Measurements from ENCODE around the gene DPP6. TPM values are rescaled to one million over a fixed set of nuclear protein-coding genes. Genes with fewer than 3 reads are reported as not detected.

Gene DPP6
- total RNA-seq, 1 experiment from 2014 or later = not detected

DNA sequence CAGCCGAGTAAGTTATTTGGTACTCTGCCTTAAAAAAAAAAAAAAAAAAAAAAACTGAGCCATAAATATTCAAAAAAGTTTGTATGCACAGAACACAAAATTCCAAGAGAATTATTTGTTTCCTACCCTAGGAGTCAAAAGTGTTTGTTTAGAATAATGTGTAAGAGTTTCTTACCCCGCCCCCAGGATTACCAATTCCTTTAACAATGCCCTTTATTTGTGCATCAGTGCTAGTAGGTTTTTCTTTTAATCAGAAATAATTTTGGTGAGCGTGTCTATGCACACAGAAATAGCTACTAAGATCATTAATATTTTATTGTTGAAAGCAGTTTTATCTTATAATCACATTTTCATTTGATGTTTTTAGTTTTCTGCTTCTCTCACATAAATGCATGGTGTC, 374.6 kb downstream of the DPP6 start:
- CTCF ChIA-PET = no interaction called here
- POLR2A ChIA-PET (ENCODE audit: unreplicated experiment) = no interaction called here
- no TSS peak for BruUV-seq (replicated peaks)
- H3F3A ChIP-seq (ENCODE audit: low read length, unreplicated experiment) = no peaks in the 10 kb centered on the region
- no peaks in the 10 kb centered on the region for H3K9me2 ChIP-seq (replicated peaks; ENCODE audit: low read length)
- no peaks in the 10 kb centered on the region for H4K20me1 ChIP-seq (ENCODE audit: low read length)
- no peaks in the 10 kb centered on the region for H3K36me3 ChIP-seq (ENCODE audit: low read depth, low read length)
- ATAC-seq (no peak), DNase-seq (no peak)
- intact Hi-C loops (cut with micrococcal nuclease) = no loop called here
- no peak overlapping the region for H3K4me2 ChIP-seq (ENCODE audit: low read length)
- H3K27ac ChIP-seq (ENCODE audit: low read length) = no peak overlapping the region
- H3K9me3 ChIP-seq (ENCODE audit: low read length) = no peaks in the 10 kb centered on the region
- no peaks in the 10 kb centered on the region for H3K4me1 ChIP-seq (ENCODE audit: insufficient read depth, low read length)
- H3K27me3 ChIP-seq (ENCODE audit: low read length) = no peaks in the 10 kb centered on the region
- no peak overlapping the region for H3K4me3 ChIP-seq (ENCODE audit: low read length)
- H2AFZ ChIP-seq (ENCODE audit: low read length) = no peak overlapping the region
- no peaks in the 10 kb centered on the region for H3K79me2 ChIP-seq (ENCODE audit: low read length)
- no peak overlapping the region for H3K9ac ChIP-seq (ENCODE audit: low read length)
- TF ChIP-seq EZH2 (IDR thresholded peaks at IDR 0.05; ENCODE audit: low read length, unreplicated experiment) = no peak

DNA sequence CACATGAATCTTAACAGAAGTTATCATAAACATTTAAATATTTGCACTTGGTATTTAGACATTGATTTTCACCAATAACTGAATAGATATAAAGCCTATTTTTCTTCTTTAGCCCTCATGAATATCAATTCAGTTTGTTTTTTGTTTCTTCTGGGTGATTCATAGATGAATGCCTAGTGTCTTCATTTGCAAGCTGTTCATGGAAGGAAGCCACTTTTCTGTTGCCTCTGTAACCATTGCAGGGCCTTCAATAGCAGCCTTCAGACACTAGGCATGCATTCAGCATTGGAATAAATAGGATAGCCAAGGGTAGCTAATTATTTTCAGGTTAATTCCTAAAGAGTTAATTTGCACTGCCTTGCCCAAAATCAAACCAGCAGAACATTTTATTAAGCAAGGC, 375.3 kb downstream of the DPP6 start:
- Histone ChIP-seq H3K27ac (ENCODE audit: low read length) (no peak overlapping the region), H3K79me2 (ENCODE audit: low read length) (no peaks in the 10 kb centered on the region), H3F3A (ENCODE audit: low read length, unreplicated experiment) (no peaks in the 10 kb centered on the region), H3K9me2 (replicated peaks; ENCODE audit: low read length) (no peaks in the 10 kb centered on the region), H2AFZ (ENCODE audit: low read length) (no peak overlapping the region), H3K4me1 (ENCODE audit: insufficient read depth, low read length) (no peaks in the 10 kb centered on the region), H3K27me3 (ENCODE audit: low read length) (no peaks in the 10 kb centered on the region), H4K20me1 (ENCODE audit: low read length) (no peaks in the 10 kb centered on the region), H3K9me3 (ENCODE audit: low read length) (no peaks in the 10 kb centered on the region), H3K4me3 (ENCODE audit: low read length) (no peak overlapping the region), H3K36me3 (ENCODE audit: low read depth, low read length) (no peaks in the 10 kb centered on the region), H3K9ac (ENCODE audit: low read length) (no peak overlapping the region), H3K4me2 (ENCODE audit: low read length) (no peak overlapping the region)
- DNase-seq (no peak), ATAC-seq (no peak)
- ChIA-PET CTCF (no interaction called here), POLR2A (ENCODE audit: unreplicated experiment) (no interaction called here)
- BruUV-seq (replicated peaks) = no TSS peak
- TF ChIP-seq EZH2 (IDR thresholded peaks at IDR 0.05; ENCODE audit: low read length, unreplicated experiment) = no peak
- no peak for TF ChIP-seq EZH2phosphoT487 (IDR thresholded peaks at IDR 0.05; ENCODE audit: borderline replicate concordance, low read length)
- TF ChIP-seq, protein P1, sequence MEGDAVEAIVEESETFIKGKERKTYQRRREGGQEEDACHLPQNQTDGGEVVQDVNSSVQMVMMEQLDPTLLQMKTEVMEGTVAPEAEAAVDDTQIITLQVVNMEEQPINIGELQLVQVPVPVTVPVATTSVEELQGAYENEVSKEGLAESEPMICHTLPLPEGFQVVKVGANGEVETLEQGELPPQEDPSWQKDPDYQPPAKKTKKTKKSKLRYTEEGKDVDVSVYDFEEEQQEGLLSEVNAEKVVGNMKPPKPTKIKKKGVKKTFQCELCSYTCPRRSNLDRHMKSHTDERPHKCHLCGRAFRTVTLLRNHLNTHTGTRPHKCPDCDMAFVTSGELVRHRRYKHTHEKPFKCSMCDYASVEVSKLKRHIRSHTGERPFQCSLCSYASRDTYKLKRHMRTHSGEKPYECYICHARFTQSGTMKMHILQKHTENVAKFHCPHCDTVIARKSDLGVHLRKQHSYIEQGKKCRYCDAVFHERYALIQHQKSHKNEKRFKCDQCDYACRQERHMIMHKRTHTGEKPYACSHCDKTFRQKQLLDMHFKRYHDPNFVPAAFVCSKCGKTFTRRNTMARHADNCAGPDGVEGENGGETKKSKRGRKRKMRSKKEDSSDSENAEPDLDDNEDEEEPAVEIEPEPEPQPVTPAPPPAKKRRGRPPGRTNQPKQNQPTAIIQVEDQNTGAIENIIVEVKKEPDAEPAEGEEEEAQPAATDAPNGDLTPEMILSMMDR (conservative IDR thresholded peaks at IDR 0.05; ENCODE audit: low read depth, low read length) = no peak
- intact Hi-C loops (cut with micrococcal nuclease) = no loop called here

DNA sequence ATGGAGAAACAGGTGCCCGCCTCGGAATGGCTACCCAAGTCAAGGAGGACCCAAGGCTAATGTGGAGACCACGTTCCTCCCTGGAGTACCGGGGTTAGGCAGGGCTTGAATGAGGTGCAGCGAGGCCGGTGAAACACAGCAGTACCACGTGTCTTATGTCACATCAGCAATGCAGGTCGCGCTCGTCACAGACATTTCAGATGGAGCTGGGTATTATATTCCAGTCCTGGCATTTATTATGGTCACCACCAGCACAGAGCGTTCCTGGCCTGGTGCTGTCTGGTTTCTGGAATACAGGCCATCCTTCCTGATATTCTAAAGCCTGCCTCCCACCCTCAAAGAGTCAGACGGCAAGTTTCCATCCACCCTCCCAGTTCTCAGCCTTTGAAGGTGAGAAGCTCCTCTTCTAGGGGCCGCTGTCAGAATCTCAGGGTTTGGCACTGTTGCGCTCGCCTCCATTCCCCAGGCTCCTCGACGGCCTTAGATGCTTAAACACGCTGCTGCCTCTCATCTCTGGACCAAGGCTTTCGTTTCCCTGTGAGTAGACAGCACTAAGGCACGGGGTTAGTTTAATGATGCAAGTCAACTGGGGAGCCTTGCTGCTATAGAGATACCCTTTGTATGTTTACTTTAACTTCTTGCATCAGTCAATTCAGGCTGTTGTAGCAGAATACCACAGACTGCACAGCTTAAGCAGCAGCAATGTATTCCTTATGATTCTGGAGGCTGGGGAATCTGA, 377.6 kb downstream of the DPP6 start:
- Histone ChIP-seq H3K9me3 (ENCODE audit: low read length) (no peaks in the 10 kb centered on the region), H4K20me1 (ENCODE audit: low read length) (no peaks in the 10 kb centered on the region), H3K9ac (ENCODE audit: low read length) (no peak overlapping the region), H3K79me2 (ENCODE audit: low read length) (no peaks in the 10 kb centered on the region), H3K4me1 (ENCODE audit: insufficient read depth, low read length) (no peaks in the 10 kb centered on the region), H3K9me2 (replicated peaks; ENCODE audit: low read length) (no peaks in the 10 kb centered on the region), H3K4me2 (ENCODE audit: low read length) (no peak overlapping the region), H3K27me3 (ENCODE audit: low read length) (no peaks in the 10 kb centered on the region), H3K36me3 (ENCODE audit: low read depth, low read length) (no peaks in the 10 kb centered on the region), H3K27ac (ENCODE audit: low read length) (no peak overlapping the region), H3F3A (ENCODE audit: low read length, unreplicated experiment) (no peaks in the 10 kb centered on the region), H3K4me3 (ENCODE audit: low read length) (no peak overlapping the region), H2AFZ (ENCODE audit: low read length) (no peak overlapping the region)
- no peak for TF ChIP-seq EZH2phosphoT487 (IDR thresholded peaks at IDR 0.05; ENCODE audit: borderline replicate concordance, low read length)
- TF ChIP-seq, protein P1 (conservative IDR thresholded peaks at IDR 0.05; ENCODE audit: low read depth, low read length) = no peak
- TF ChIP-seq EZH2 (IDR thresholded peaks at IDR 0.05; ENCODE audit: low read length, unreplicated experiment) = no peak
- intact Hi-C loops (cut with micrococcal nuclease) = no loop called here
- ATAC-seq = no peak
- ChIA-PET POLR2A (ENCODE audit: unreplicated experiment) (no interaction called here), CTCF (no interaction called here)
- no peak for DNase-seq
- no TSS peak for BruUV-seq (replicated peaks)
